ENCODE results near the gene WDR77.

The WDR77 gene

DNA sequence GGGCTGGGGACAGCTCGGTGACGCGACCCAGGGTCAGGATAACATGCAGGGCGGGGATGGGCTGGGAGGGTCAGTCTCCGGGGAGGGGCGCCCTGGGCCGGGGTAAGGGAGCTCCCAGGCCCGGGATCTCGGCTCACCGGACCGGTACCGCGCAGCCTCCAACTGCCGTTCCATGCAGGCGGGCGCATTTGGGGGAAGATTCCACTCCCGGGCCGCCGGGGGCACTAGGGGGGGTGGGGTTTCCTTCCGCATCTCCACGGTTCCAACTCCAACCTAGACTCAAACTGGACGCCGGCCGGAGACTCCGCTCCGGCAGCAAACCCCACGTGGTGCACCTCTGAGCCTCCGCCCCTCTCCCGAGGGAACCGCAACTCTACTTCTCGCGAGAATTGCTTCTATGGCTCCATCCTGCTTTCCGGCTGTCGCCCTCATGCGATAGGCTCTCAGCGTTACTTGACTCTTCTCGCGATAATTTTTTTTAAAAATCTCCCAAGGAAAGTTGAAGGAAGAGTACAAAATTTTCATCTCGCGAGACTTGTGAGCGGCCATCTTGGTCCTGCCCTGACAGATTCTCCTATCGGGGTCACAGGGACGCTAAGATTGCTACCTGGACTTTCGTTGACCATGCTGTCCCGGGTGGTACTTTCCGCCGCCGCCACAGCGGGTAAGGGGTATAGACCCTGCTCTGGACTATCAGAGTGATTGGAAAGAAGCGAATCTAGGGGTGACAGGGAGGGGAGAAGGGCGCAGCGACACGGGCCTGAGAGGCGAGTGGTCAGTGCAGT is at the start of gene WDR77, which contains the start of gene ATP5PB:
TSS of gene WDR77 (minus strand) at position 339 of the 785 bp plus-strand sequence. CDS start at position 252, 87 bp downstream.
TSS of gene ATP5PB (plus strand) at position 547 of the 785 bp plus-strand sequence. CDS start at position 625, 78 bp downstream.
- H3K9me3 ChIP-seq (ENCODE audit: control insufficient read depth, low read length) = no peaks in the 10 kb centered on the region
- peak; percentile 100 for DNase-seq (ENCODE audit: low read depth)
- no peaks in the 10 kb centered on the region for H3K27me3 ChIP-seq (replicated peaks; ENCODE audit: control insufficient read depth, insufficient read depth, low read length)
- H3K4me3 ChIP-seq (ENCODE audit: low read length) = peak within 1 kb of the TSS; percentile 95
- H3K36me3 ChIP-seq (ENCODE audit: control insufficient read depth, insufficient read depth, low read length, severe bottlenecking) = peaks cover 57% of the 10 kb centered on the region
- H3K4me1 ChIP-seq (ENCODE audit: control insufficient read depth, insufficient read depth, low read length) = peaks cover 33% of the 10 kb centered on the region
- peak within 1 kb of the TSS; percentile 99 for H3K9ac ChIP-seq (ENCODE audit: low read length)

DNA sequence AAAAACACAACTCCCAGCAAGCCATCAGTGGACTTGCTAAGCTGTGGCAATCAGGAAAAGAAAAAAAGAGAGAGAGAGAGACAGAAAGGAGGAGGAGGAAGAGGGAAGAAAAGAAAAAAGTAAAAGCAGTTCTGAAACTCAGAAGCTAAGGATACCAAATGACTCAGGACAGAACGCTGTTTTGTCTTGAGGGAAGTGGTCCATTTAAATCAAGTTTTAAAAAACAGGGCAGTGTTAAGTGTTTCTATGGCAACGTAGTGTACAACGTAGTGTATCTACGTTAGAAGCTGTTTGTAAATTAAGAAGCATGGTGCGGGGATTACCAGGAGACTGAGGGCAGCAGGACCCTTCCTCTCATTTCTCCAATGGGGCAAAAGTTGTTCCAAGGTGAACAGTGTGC is 48.5 kb upstream of the WDR77 start:
- Histone ChIP-seq H3K36me3 (ENCODE audit: control insufficient read depth, insufficient read depth, low read length, severe bottlenecking) (no peaks in the 10 kb centered on the region), H3K27me3 (replicated peaks; ENCODE audit: control insufficient read depth, insufficient read depth, low read length) (peaks cover 18% of the 10 kb centered on the region), H3K4me3 (ENCODE audit: low read length) (no peak overlapping the region), H3K9me3 (ENCODE audit: control insufficient read depth, low read length) (peaks cover 14% of the 10 kb centered on the region), H3K9ac (ENCODE audit: low read length) (no peak overlapping the region), H3K4me1 (ENCODE audit: control insufficient read depth, insufficient read depth, low read length) (no peaks in the 10 kb centered on the region)
- DNase-seq (ENCODE audit: low read depth) = no peak

DNA sequence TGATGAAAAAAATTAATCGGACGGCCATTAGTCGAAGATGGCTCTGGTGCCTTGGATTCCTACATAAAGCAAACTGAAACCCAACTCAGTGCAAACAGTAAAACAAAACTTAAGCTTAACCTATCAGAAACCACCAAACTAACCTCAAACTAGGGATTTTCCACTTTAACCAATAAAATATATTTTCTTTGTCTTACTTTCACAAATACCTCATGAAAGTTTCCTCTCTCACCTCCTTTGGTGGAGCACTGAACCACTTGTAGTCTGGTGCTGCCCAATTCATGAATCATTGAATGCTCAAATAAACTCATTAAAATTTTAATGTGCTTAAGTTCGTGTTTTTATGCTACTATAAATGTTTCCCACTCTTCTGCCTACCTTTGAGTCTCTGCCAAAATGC is 47.3 kb upstream of the WDR77 start:
- H3K36me3 ChIP-seq (ENCODE audit: control insufficient read depth, insufficient read depth, low read length, severe bottlenecking) = no peaks in the 10 kb centered on the region
- H3K27me3 ChIP-seq (replicated peaks; ENCODE audit: control insufficient read depth, insufficient read depth, low read length) = peaks cover 18% of the 10 kb centered on the region
- no peak overlapping the region for H3K9ac ChIP-seq (ENCODE audit: low read length)
- no peak overlapping the region for H3K4me3 ChIP-seq (ENCODE audit: low read length)
- no peak for DNase-seq (ENCODE audit: low read depth)
- peaks cover 14% of the 10 kb centered on the region for H3K9me3 ChIP-seq (ENCODE audit: control insufficient read depth, low read length)
- H3K4me1 ChIP-seq (ENCODE audit: control insufficient read depth, insufficient read depth, low read length) = no peaks in the 10 kb centered on the region

DNA sequence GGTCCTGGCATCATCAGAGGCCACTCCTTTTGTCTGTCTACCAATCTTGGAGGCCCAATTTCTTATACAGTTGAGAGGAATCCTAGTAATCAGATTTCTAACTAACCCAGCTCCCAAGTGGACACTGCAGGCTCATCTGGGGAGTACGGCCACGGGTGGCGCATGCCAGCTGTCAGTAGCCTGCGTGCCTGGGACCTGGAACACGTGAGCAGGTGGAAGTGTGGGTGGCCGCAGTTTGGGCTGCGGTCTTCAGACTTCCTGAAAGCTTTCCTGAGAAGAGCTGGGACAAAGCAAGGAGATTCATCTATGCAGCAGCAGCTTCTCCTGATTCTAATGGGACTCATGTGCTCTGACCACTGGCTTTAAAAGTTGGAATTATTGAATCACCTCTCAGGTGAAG is 42.0 kb upstream of the WDR77 start:
- H3K4me1 ChIP-seq (ENCODE audit: control insufficient read depth, insufficient read depth, low read length) = no peaks in the 10 kb centered on the region
- H3K9ac ChIP-seq (ENCODE audit: low read length) = no peak overlapping the region
- no peak for DNase-seq (ENCODE audit: low read depth)
- H3K27me3 ChIP-seq (replicated peaks; ENCODE audit: control insufficient read depth, insufficient read depth, low read length) = peaks cover 4% of the 10 kb centered on the region
- no peaks in the 10 kb centered on the region for H3K36me3 ChIP-seq (ENCODE audit: control insufficient read depth, insufficient read depth, low read length, severe bottlenecking)
- H3K9me3 ChIP-seq (ENCODE audit: control insufficient read depth, low read length) = peaks cover 9% of the 10 kb centered on the region
- H3K4me3 ChIP-seq (ENCODE audit: low read length) = no peak overlapping the region

DNA sequence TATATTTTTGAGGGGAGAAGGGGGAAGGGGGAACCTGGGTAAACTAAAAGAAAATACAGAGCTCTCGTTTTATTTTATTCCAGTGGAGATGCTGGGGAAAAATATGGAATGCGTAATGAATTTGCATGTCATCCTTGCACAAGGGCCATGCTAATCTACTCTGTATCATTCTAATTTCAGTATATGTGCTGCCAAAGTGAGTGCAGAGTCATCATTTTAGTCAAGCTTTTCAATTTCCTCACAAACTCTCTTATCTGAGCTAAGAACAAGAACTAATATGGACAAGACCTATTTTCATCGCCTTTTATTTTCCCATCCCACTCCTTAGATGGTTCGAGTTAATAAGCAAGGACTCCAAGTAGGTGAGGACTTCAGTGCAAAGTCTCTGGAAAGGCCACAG is 41.2 kb upstream of the WDR77 start:
- H3K36me3 ChIP-seq (ENCODE audit: control insufficient read depth, insufficient read depth, low read length, severe bottlenecking) = no peaks in the 10 kb centered on the region
- peaks cover 8% of the 10 kb centered on the region for H3K9me3 ChIP-seq (ENCODE audit: control insufficient read depth, low read length)
- H3K9ac ChIP-seq (ENCODE audit: low read length) = no peak overlapping the region
- no peak for DNase-seq (ENCODE audit: low read depth)
- no peak overlapping the region for H3K4me3 ChIP-seq (ENCODE audit: low read length)
- H3K4me1 ChIP-seq (ENCODE audit: control insufficient read depth, insufficient read depth, low read length) = no peaks in the 10 kb centered on the region
- H3K27me3 ChIP-seq (replicated peaks; ENCODE audit: control insufficient read depth, insufficient read depth, low read length) = peaks cover 4% of the 10 kb centered on the region

DNA sequence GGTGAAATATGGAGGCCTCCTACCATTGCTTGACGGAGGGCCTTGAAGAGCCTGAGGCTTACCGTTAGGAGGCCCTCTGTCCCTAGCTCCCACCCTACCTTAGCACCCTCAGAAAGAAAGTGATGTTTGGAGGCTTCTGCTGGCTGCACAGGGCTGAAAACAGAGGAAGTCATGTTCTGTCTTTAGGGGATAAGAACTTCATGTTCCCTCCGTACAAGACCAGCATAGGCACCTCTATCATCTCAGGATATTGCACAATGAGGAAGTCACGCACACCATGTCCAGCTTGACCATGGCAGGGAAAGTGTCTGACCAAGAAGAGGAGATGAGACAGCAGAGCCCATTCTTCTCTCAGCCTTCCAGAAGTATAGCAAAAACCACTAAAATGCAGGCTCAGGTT is 40.5 kb upstream of the WDR77 start:
- H3K4me1 ChIP-seq (ENCODE audit: control insufficient read depth, insufficient read depth, low read length) = no peaks in the 10 kb centered on the region
- no peak for DNase-seq (ENCODE audit: low read depth)
- peaks cover 4% of the 10 kb centered on the region for H3K27me3 ChIP-seq (replicated peaks; ENCODE audit: control insufficient read depth, insufficient read depth, low read length)
- H3K4me3 ChIP-seq (ENCODE audit: low read length) = no peak overlapping the region
- H3K9ac ChIP-seq (ENCODE audit: low read length) = no peak overlapping the region
- peaks cover 4% of the 10 kb centered on the region for H3K9me3 ChIP-seq (ENCODE audit: control insufficient read depth, low read length)
- no peaks in the 10 kb centered on the region for H3K36me3 ChIP-seq (ENCODE audit: control insufficient read depth, insufficient read depth, low read length, severe bottlenecking)

DNA sequence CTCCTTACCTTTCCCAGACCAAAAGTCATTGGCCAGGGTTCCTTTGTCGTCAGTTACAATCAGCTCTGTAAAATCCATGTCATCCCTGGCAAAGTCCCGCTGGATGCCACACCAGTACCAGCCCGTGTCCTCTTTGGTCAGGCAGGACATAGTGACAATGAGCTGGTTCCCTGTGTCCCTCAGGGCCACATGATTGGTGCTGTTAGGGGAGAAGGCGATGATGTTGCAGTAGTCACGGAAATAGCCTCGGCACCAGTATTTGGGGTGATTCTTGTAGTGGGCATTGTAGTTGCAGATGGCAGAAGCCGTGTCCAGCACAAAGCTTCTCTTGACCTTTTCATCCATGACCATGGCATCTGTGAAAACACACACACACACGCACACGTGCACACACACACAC is 39.6 kb upstream of the WDR77 start:
- peaks cover 4% of the 10 kb centered on the region for H3K27me3 ChIP-seq (replicated peaks; ENCODE audit: control insufficient read depth, insufficient read depth, low read length)
- no peaks in the 10 kb centered on the region for H3K4me1 ChIP-seq (ENCODE audit: control insufficient read depth, insufficient read depth, low read length)
- H3K9ac ChIP-seq (ENCODE audit: low read length) = no peak overlapping the region
- H3K9me3 ChIP-seq (ENCODE audit: control insufficient read depth, low read length) = no peaks in the 10 kb centered on the region
- no peak overlapping the region for H3K4me3 ChIP-seq (ENCODE audit: low read length)
- no peak for DNase-seq (ENCODE audit: low read depth)
- H3K36me3 ChIP-seq (ENCODE audit: control insufficient read depth, insufficient read depth, low read length, severe bottlenecking) = no peaks in the 10 kb centered on the region

DNA sequence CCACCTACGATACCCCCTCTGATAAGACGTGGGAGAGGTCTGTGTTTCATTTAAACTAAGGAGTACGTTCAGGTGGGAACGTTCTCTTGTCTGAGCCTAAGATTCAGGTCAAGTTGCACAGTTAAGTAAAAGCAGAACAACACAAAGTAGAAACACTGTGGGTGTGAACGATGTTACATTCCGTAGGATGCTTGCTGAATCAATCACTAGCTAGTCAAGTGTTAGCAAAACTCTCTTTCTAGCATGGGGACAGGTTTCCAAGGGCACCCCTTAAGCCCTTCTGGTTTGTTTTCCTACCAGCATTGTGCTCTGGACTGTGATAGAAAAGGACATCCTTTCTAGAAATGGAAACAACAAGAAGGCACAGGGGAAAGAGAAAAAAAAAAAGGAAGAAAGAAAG is 38.1 kb upstream of the WDR77 start:
- no peak for DNase-seq (ENCODE audit: low read depth)
- no peak overlapping the region for H3K9ac ChIP-seq (ENCODE audit: low read length)
- no peaks in the 10 kb centered on the region for H3K36me3 ChIP-seq (ENCODE audit: control insufficient read depth, insufficient read depth, low read length, severe bottlenecking)
- peaks cover 5% of the 10 kb centered on the region for H3K4me1 ChIP-seq (ENCODE audit: control insufficient read depth, insufficient read depth, low read length)
- H3K4me3 ChIP-seq (ENCODE audit: low read length) = no peak overlapping the region
- no peaks in the 10 kb centered on the region for H3K9me3 ChIP-seq (ENCODE audit: control insufficient read depth, low read length)
- H3K27me3 ChIP-seq (replicated peaks; ENCODE audit: control insufficient read depth, insufficient read depth, low read length) = no peaks in the 10 kb centered on the region

DNA sequence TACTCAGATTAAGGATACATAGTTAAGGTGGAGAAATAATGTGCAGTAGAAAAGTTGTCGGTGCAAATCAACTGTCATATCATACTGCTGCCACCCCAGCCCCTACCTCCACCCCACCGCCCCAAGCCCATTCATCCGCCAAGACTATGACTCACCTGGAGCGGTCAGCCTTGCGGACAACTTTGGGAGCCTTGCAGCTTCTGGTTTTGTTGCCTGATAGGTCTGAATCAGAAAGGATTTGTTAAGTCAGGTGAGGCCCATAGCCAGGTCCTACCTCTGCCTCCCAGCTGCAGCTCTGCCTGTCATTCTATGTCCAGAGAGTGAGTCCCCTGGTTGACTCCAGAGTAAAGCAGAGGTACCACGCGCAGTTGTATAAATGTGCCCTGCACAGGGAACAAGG is 37.4 kb upstream of the WDR77 start:
- Histone ChIP-seq H3K4me1 (ENCODE audit: control insufficient read depth, insufficient read depth, low read length) (peaks cover 5% of the 10 kb centered on the region), H3K9ac (ENCODE audit: low read length) (no peak overlapping the region), H3K9me3 (ENCODE audit: control insufficient read depth, low read length) (no peaks in the 10 kb centered on the region), H3K4me3 (ENCODE audit: low read length) (no peak overlapping the region), H3K36me3 (ENCODE audit: control insufficient read depth, insufficient read depth, low read length, severe bottlenecking) (no peaks in the 10 kb centered on the region), H3K27me3 (replicated peaks; ENCODE audit: control insufficient read depth, insufficient read depth, low read length) (no peaks in the 10 kb centered on the region)
- no peak for DNase-seq (ENCODE audit: low read depth)

DNA sequence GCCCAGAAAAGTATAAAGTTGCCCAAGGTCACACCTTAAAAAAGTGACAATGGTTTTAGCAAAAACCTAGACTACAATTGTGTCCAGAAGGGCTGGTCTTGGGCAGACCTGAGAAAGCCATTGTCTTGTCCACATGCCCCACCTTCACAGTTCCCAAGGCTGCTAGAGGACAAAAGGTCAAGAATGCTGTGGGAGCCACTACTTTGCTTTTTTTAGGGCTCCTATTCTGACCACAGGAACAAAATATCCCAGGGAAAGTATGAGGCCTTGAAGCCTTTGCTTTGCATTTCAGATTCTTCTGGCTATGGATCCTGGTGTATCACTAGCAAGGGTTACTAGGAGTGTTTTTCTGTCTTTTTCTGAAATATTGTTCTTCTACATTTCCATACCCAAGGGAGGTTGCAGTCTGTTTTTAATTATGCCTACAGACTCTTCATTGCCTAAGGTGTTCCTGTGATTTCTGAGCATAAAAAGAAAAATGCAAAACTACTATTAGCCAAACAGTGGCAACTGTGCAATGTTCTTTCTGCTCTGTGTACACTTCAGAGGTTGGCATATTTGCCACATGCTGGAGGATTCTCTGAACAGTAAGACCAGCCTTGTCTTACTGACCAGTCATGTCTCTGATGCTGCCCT is 35.5 kb upstream of the WDR77 start:
- H3K36me3 ChIP-seq (ENCODE audit: control insufficient read depth, insufficient read depth, low read length, severe bottlenecking) = no peaks in the 10 kb centered on the region
- DNase-seq (ENCODE audit: low read depth) = peak; percentile 29
- H3K4me3 ChIP-seq (ENCODE audit: low read length) = no peak overlapping the region
- no peak overlapping the region for H3K9ac ChIP-seq (ENCODE audit: low read length)
- H3K9me3 ChIP-seq (ENCODE audit: control insufficient read depth, low read length) = no peaks in the 10 kb centered on the region
- no peaks in the 10 kb centered on the region for H3K27me3 ChIP-seq (replicated peaks; ENCODE audit: control insufficient read depth, insufficient read depth, low read length)
- peaks cover 5% of the 10 kb centered on the region for H3K4me1 ChIP-seq (ENCODE audit: control insufficient read depth, insufficient read depth, low read length)

DNA sequence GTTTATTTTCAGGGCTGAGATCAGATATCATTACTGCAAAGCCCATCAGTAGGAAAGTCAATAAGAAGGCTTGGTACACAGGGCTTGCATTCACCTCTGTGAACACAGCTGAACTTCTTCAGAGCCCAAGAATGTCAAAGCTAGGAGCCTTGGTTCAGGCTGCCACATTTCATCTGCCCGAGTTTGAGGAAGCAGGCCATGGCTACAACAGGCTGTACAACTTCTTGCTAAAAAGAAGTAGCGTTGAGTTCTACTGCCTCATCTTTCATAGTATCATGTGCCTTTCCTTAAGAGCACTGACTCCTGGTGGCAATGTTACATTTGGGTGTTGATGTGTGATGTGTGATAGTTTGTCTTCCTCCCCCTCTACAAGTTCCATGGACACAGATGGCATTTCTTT is 34.8 kb upstream of the WDR77 start:
- H3K9me3 ChIP-seq (ENCODE audit: control insufficient read depth, low read length) = no peaks in the 10 kb centered on the region
- H3K27me3 ChIP-seq (replicated peaks; ENCODE audit: control insufficient read depth, insufficient read depth, low read length) = no peaks in the 10 kb centered on the region
- H3K9ac ChIP-seq (ENCODE audit: low read length) = no peak overlapping the region
- H3K4me3 ChIP-seq (ENCODE audit: low read length) = no peak overlapping the region
- H3K36me3 ChIP-seq (ENCODE audit: control insufficient read depth, insufficient read depth, low read length, severe bottlenecking) = no peaks in the 10 kb centered on the region
- no peak for DNase-seq (ENCODE audit: low read depth)
- H3K4me1 ChIP-seq (ENCODE audit: control insufficient read depth, insufficient read depth, low read length) = peaks cover 5% of the 10 kb centered on the region

Data from adipocyte (in vitro differentiated cells).